Nephron (organoid): ENCODE results near the gene CBX5.
"Not testable (repeated sequence)": the region's sequence is repeated elsewhere in the genome, so short reads cannot be mapped to it uniquely, and the experiment has no call there.

Experiments
- H3K27ac Mint-ChIP-seq, 3 experiments: 2 replicates each; pipeline ENCODE4 v1.8.0; 2020; ENCODE audit warnings: mixed read lengths in 3 of 3, mild to moderate bottlenecking in 2 of 3, moderate library complexity in 1 of 3
- H3K27me3 Mint-ChIP-seq: 2 replicates; pipeline ENCODE4 v1.8.0; 2021; ENCODE audit warnings: low read depth, mild to moderate bottlenecking, moderate library complexity, mixed read lengths
- H3K36me3 Mint-ChIP-seq: 2 replicates; pipeline ENCODE4 v1.8.0; 2020; ENCODE audit warnings: low read depth, mixed read lengths
- H3K4me1 Mint-ChIP-seq: 2 replicates; pipeline ENCODE4 v1.8.0; 2020; ENCODE audit warnings: mixed read lengths
- H3K4me3 Mint-ChIP-seq, 3 experiments: 2 replicates each; pipeline ENCODE4 v1.8.0; 2020; ENCODE audit warnings: mild to moderate bottlenecking in 3 of 3, mixed read lengths in 3 of 3, moderate library complexity in 2 of 3
- H3K9me3 Mint-ChIP-seq: 2 replicates; pipeline ENCODE4 v1.8.0; 2020; ENCODE audit warnings: mixed read lengths
- TF ChIP-seq, protein P1 (sequence below), 3 experiments: fragments of 200-600 bp; sonication (generic); IDR thresholded peaks; one replicate each; pipeline ENCODE4 v1.5.0; 2021; ENCODE audit warnings: antibody characterized with exemption in 3 of 3; ENCODE audit not compliant: unreplicated experiment in 3 of 3

Gene CBX5

DNA sequence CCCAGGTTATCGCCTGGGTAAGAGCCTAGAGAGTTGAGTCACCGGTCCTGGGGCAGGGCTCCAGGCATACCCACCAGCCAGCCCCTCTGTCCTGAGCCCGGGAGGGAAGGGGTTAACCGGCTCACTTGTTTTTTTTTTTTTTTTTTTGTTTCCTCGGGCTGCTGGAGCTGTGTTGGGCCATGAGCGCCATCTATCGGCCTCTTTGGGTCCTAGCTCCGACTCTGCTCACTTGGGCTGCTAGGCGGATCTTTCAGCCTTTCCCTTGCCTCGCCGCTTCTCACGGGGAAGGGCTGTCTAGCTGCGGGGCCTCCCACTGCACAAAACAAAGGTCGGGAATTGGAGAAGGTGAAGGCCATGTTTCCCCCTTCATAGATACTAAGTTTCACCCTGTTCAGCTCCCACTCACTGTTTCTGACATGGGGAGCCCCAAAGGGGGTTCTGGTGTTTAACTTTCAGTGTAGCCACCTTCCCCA, 88.3 kb downstream of the CBX5 start:
- H3K4me3 Mint-ChIP-seq, result peak overlapping the region; percentile 52 to 63 (median 56)
- no peaks in the 10 kb centered on the region for H3K36me3 Mint-ChIP-seq
- peaks cover 67% of the 10 kb centered on the region for H3K4me1 Mint-ChIP-seq
- TF ChIP-seq, protein P1, sequence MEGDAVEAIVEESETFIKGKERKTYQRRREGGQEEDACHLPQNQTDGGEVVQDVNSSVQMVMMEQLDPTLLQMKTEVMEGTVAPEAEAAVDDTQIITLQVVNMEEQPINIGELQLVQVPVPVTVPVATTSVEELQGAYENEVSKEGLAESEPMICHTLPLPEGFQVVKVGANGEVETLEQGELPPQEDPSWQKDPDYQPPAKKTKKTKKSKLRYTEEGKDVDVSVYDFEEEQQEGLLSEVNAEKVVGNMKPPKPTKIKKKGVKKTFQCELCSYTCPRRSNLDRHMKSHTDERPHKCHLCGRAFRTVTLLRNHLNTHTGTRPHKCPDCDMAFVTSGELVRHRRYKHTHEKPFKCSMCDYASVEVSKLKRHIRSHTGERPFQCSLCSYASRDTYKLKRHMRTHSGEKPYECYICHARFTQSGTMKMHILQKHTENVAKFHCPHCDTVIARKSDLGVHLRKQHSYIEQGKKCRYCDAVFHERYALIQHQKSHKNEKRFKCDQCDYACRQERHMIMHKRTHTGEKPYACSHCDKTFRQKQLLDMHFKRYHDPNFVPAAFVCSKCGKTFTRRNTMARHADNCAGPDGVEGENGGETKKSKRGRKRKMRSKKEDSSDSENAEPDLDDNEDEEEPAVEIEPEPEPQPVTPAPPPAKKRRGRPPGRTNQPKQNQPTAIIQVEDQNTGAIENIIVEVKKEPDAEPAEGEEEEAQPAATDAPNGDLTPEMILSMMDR (IDR thresholded peaks at IDR 0.05; ENCODE audit: unreplicated experiment in 3 of 3), result peak; percentile 83 to 90 (median 84)
- H3K9me3 Mint-ChIP-seq, result no peaks in the 10 kb centered on the region
- peak overlapping the region; percentile 25 to 88 (median 63) for H3K27ac Mint-ChIP-seq
- no peaks in the 10 kb centered on the region for H3K27me3 Mint-ChIP-seq

DNA sequence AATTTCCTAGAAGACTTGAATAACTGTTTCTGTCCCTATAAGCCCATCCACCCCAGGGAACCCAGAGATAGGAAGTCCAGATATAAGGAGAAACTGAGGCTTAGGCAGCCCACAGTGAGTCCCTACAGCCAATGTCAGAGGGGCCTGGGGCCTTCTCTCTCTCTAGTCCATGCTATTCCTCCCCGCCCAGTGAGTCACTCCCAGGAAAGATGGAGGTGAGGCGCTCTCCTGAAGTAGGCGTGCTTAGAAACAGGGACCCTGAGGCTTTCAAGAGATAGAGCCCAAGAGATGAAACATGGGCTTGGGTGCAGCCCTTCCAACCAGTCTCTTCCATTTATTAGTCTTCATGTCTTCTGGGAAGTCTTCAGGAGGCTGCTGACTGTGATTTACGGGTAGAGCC, 88.8 kb downstream of the CBX5 start:
- no peaks in the 10 kb centered on the region for H3K9me3 Mint-ChIP-seq
- H3K27me3 Mint-ChIP-seq, result peaks cover 2% of the 10 kb centered on the region
- peak overlapping the region in 2 of 3 experiments; percentile 12 to 63 for H3K4me3 Mint-ChIP-seq
- TF ChIP-seq, protein P1 (IDR thresholded peaks at IDR 0.05; ENCODE audit: unreplicated experiment in 3 of 3), result no peak
- peak overlapping the region; percentile 25 to 88 (median 63) for H3K27ac Mint-ChIP-seq
- peaks cover under 1% of the 10 kb centered on the region for H3K36me3 Mint-ChIP-seq
- peaks cover 62% of the 10 kb centered on the region for H3K4me1 Mint-ChIP-seq

DNA sequence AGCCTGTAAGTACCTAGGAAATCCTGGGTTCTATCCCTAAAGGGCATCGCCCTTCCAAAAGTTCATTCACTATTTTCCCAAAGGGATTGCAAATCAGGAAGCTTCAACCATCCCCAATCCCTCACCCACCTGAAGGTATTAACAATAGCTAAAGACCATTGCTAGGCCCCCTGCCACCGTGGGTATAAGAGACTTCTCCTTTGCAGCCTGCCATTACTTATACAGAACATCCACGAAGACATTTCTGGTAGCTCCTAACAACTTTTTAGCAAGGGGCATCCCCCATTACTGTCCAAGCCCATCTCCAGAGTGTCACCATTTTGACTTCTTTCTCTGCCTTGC, 90.8 kb downstream of the CBX5 start:
- Mint-ChIP-seq H3K9me3 (no peaks in the 10 kb centered on the region), H3K4me1 (peaks cover 50% of the 10 kb centered on the region), H3K4me3 (peak overlapping the region; percentile 90 to 91 (median 90)), H3K27ac (peak overlapping the region; percentile 66 to 92 (median 82)), H3K36me3 (peaks cover 5% of the 10 kb centered on the region), H3K27me3 (peaks cover 3% of the 10 kb centered on the region)
- TF ChIP-seq, protein P1 (IDR thresholded peaks at IDR 0.05; ENCODE audit: unreplicated experiment in 3 of 3), result no peak

DNA sequence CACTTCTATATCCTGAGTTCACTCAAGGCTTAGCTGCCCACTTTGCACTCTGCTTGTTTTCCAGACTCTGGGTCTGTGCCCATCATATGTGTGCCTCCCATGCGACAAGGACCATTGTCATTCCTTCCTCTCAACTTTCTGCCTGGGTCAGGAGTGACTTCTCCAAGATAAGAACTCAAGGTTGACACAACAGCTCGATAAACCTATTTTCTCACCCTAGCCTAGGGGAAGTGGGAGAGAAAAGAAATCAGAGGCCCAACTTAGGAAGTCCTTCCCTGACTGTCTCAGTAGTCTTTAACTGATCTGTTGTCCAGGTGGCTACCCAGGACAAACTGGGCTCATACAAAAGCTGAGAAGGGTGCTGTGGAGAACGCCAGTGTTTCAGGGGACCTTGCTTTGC, 92.8 kb downstream of the CBX5 start:
- Mint-ChIP-seq H3K4me1 (peaks cover 33% of the 10 kb centered on the region), H3K9me3 (no peaks in the 10 kb centered on the region), H3K27ac (no peak overlapping the region), H3K4me3 (peak overlapping the region; percentile 78 to 85 (median 85)), H3K27me3 (peaks cover 3% of the 10 kb centered on the region), H3K36me3 (peaks cover 5% of the 10 kb centered on the region)
- TF ChIP-seq, protein P1 (IDR thresholded peaks at IDR 0.05; ENCODE audit: unreplicated experiment in 3 of 3), result no peak

DNA sequence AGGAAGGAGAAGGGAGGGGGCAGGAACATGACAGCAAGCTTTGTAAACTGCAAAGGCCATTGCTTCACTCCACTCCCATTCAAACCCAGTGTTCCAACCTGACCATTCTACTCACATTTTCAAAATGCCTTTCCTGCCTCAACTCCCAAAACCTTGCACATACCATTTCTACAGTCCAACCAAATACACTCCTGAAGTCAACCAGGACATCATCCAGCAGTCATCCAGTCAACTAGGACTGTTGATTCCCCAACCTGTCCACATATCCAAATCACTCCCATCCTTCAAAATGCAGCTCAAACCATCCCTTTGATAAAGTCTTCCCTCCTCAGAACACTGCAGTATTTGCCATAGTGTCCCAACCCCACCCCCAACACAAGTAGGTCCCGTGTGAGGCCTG, 94.0 kb downstream of the CBX5 start:
- peaks cover 14% of the 10 kb centered on the region for H3K36me3 Mint-ChIP-seq
- peaks cover 23% of the 10 kb centered on the region for H3K4me1 Mint-ChIP-seq
- H3K9me3 Mint-ChIP-seq, result no peaks in the 10 kb centered on the region
- peaks cover 3% of the 10 kb centered on the region for H3K27me3 Mint-ChIP-seq
- peak overlapping the region; percentile 42 to 74 (median 56) for H3K4me3 Mint-ChIP-seq
- TF ChIP-seq, protein P1 (IDR thresholded peaks at IDR 0.05; ENCODE audit: unreplicated experiment in 3 of 3), result no peak
- no peak overlapping the region for H3K27ac Mint-ChIP-seq

DNA sequence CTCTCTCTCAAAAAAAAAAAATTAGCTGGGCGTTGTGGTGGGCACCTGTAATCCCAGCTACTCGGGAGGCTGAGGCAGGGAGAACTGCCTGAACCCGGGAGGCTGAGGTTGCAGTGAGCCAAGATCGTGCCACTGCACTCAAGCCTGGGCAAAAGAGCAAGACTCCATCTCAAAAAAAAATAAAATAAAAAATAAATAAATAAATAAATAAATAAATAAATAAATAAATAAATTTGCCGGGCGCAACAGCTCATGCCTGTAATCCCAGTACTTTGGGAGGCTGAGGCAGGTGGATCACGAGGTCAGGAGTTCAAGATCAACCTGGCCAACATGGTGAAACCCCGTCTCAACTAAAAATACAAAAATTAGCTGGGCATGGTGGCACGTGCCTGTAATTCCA, 94.6 kb downstream of the CBX5 start:
- Mint-ChIP-seq H3K36me3 (peaks cover 15% of the 10 kb centered on the region), H3K4me1 (peaks cover 17% of the 10 kb centered on the region), H3K4me3 (peak overlapping the region; percentile 42 to 74 (median 56))
- not testable (repeated sequence) for H3K27me3 Mint-ChIP-seq, H3K9me3 Mint-ChIP-seq, H3K27ac Mint-ChIP-seq
